GM21576 (cell line): Measurements from ENCODE around the gene SLC45A2.
"Not testable (repeated sequence)": the region's sequence is repeated elsewhere in the genome, so short reads cannot be mapped to it uniquely, and the experiment has no call there.

Experiments
- ATAC-seq: cut with Tn5 transposase; IDR thresholded peaks from one replicate; pipeline ENCODE4 v1.9.1; 2021; ENCODE audit warnings: mild to moderate bottlenecking, moderate library complexity; ENCODE audit not compliant: unreplicated experiment

SLC45A2 gene

GRCh38 chr5:33969572-33970452 lies 14.7 kb downstream of the SLC45A2 start:
- peak; percentile 82 for ATAC-seq

DNA sequence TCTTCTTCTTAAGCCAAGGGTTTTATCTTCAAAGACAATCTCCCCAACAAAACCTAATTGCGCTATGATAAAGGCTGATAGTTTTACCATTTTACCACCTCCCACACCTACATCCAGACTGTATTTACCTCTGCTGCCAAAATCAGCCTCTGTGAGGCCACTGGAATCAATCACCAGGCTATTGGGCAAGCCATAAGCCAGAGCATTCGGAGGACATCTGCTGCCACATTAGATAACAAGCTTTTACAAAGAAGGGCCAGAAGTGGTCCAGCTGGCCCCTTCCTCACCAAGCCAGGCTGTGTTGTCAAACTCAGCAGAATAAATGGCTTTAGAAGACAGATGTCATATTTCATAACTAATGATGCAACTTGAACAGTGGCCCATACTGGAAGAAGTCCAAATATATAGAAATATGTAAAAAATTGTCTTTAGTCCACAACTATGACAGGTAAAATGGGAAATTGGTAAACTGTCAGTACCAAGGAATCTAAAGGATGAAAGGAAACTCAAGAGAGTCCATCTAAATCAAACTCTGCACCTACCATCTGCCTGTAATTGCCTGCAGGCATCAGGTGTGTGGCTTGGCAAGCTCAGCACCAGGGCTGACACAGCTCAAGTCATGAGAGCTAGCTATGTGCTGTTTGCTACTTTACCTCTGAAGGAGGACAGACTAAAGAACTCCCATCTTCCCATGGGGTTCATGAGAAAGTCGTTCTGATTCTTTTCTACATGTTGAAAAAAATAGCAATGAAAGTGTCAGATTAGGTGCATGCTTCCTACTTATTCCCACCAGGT lies 16.1 kb downstream of the SLC45A2 start:
- no peak for ATAC-seq

DNA sequence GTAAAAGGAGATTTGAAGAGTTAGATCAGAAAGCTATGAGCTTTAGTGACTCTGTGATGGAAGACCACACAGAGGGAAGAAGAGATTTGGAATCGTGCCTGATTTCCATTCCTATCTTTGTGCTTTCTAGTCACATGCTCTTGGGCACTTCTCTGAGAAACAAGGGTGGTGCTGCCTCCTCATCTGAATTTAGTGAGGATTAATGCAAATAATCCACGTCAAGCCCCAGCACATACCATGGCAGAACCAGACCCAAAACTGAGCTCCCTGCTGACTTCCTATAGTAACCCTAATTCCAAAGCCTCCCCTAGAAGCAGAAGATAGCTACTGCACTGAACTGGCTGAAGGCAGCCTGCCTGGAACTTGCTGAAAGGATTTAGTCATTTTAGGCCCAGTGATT lies 17.7 kb downstream of the SLC45A2 start:
- ATAC-seq: no peak

DNA sequence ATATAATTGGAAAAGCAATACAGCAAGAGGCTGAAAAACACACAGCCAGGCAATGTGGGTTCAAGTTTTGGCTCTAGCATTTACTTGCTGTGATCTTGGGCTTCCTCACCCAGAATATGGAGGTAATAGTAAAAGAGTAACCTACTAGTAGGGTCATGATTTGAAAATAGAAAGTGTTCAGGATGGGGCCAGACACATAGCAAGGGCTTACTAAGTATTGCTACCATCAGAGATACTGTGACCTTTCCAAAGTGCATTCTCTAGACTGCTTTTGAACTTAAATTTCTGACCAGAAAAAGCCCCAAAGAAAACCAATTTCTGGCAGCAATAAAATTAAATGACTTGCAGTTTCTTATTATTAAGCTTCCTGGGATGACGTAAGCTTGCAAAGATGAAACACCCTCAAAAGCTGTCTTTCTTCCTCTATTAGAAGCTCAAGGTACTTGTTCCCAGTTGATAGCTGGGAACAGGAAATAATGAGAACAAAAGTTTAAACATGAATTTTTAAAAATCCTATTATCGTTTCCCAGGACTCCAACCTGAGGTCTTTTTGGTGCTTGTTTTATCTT lies 20.3 kb downstream of the SLC45A2 start:
- ATAC-seq: no peak

- no peak for ATAC-seq
Measured at GRCh38 chr5:33958176-33958575, 26.3 kb downstream of the SLC45A2 start.

- ATAC-seq: no peak
Measured at GRCh38 chr5:33957577-33958150, 26.8 kb downstream of the SLC45A2 start.

GRCh38 chr5:33952175-33952574 lies 32.3 kb downstream of the SLC45A2 start:
- ATAC-seq: not testable (repeated sequence)

GRCh38 chr5:33944543-33945132 lies 39.9 kb downstream of the SLC45A2 start:
- ATAC-seq: no peak

DNA sequence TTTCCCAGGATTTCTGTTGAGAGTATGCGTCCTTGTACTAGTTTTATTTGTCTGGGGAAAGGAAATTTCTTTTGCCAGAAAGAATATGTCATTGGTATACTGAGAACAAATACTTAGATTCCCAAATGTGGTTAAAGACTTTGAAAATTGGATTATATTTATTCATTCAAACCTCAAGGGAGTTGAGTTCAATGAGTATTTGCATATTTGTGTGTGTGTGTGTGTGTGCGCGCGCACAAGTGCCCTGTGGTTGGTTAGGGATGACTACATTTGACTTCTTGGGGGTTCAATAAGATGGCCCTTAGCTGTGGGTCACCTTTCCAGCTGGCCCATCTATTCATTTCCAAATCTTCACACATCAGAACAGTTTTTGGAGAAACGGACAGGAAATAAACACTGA lies 43.4 kb downstream of the SLC45A2 start:
- ATAC-seq: no peak

DNA sequence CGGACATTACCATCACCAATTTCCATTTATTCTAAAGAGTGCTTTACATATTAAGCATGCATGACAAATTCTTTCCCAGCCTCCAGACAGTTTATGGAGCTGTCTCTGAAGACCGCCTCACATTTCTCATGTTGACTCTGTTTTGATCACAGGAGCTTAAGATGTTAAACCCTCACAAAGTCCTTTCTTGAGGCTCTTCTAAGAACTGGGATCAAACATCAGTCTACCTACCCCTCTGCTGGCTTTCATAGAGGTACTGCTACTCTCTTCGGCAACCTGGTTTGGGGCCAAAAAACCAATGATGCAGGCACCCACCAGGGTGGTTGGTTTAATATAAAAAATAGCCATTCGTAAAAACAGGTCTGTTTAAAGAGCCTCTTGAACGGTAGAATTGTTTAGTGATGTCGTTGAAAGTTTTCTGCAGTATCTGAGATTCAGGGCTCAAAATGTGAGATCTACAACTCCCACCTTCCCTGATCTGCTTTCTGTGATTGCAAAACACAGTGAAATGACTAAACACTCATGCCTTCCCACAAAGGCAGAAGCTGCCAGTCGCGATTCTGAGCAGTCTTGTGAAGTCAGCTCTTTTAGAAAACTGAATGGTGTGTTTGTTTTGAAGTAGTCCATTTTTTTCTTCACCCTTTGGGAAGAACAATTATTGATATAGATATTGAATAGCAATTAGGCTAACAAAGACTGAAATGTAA lies 44.8 kb downstream of the SLC45A2 start:
- ATAC-seq: no peak

DNA sequence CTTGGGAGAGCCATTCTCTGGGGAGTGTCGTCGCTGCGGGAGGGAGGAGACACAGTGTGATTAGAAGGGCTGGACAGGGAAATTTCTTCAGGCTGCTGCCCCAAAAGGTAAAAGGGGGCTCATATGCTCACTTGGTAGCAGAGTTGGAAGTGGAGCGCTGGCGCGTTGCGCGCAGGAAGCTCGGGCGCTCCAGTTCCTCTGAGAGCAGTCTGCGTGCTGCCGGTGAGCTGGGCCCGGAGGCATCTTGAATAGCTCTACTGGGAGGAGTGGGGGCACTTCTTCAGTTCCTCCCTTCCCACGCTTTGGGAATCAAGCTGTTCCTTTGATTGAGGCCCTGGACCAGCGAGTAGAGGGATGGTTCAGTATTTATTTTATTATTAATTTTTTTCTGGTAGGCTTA lies 45.6 kb downstream of the SLC45A2 start:
- no peak for ATAC-seq

DNA sequence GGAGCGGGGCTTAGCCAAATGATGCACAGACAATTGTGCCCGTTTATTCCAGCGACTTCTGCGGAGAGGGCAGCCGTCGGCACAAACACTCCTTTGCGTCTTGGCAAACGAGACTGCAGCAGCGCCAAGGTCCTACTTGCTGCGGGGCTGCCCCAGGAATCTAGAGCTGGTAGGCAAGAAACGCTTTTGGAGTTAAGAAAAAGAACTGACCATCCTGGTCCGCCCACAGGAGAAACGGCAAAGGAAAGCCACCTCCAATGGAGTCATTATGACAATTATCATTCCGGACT lies 46.0 kb downstream of the SLC45A2 start:
- ATAC-seq: no peak

DNA sequence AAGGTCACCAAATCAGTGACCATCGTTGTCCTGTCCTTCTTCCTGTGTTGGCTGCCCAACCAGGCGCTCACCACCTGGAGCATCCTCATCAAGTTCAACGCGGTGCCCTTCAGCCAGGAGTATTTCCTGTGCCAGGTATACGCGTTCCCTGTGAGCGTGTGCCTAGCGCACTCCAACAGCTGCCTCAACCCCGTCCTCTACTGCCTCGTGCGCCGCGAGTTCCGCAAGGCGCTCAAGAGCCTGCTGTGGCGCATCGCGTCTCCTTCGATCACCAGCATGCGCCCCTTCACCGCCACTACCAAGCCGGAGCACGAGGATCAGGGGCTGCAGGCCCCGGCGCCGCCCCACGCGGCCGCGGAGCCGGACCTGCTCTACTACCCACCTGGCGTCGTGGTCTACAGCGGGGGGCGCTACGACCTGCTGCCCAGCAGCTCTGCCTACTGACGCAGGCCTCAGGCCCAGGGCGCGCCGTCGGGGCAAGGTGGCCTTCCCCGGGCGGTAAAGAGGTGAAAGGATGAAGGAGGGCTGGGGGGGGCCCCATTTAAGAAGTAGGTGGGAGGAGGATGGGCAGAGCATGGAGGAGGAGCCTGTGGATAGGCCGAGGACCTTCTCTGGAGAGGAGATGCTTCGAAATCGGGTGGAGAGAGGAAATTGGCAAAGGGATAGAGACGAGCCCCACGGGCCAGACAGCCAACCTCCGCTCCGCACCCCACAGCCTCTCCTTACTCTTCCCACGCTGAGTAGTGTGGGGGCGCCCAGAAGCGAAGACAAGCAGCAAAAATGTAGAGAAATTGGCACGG lies 46.6 kb downstream of the SLC45A2 start:
- no peak for ATAC-seq

GRCh38 chr5:33937017-33937706 lies 47.3 kb downstream of the SLC45A2 start:
- ATAC-seq: no peak

- ATAC-seq: no peak
Measured at GRCh38 chr5:33936381-33937016, 48.0 kb downstream of the SLC45A2 start, which contains the start of gene RXFP3. RXFP3 (plus strand) TSS chr5:33936386; CDS start chr5:33936741, 355 bp downstream.

DNA sequence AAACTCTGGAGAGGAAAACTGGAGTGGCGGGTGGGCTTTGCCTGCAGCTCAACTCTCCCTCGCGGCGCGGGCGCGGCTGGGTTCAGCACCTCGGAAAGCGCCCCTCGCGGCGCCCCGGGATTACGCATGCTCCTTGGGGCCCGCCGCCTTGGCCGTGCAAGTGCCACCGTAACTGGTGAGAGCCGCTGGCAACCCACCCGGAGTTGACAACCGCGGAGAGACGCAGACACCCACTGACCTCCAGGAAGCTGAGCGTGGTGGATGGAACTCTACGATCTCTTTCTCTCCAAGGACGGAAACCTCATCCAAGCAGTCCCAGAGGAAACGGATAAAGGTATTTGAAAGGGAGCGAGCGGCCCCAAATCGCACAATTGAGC lies 48.5 kb downstream of the SLC45A2 start:
- ATAC-seq: no peak

DNA sequence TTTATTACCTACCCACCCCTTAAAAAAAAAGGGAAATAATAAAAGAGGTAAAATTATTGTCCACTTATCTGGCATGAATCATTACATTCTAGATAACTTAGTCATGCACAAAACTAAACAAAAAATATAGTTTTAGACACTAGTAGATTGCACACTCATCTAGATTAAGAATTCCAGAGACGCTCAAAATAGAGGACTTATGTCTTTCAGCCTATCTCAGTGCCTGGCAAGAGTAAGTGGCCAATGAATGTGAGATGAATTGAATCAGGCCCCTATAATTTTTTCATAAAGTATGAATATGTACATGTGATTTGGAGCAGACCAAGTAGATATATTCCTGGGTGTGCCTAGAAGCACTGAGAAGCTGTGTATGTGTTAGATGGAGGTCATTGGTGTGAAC lies 50.3 kb downstream of the SLC45A2 start:
- peak; percentile 22 for ATAC-seq

DNA sequence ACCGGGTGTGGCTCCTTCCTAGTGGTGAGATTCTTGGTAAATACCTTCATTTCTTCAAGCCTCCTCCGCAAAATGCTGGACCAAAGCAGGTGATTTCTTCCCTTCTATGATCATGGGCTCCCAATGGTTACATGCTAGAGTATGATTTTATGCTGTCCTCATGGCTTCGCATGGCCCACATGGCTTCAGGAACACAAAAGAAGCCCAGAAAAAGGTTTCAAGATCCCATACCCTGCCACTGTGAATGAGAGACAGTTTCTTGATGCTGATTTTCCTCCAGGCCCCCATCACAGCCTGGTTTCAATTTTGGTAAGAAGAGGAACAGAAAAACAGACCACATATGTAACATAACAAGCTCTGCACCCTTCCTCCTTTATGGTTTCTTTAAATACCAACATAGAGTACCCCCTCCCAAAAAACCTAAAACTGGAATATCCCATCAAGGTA lies 50.7 kb downstream of the SLC45A2 start:
- peak; percentile 82 for ATAC-seq

DNA sequence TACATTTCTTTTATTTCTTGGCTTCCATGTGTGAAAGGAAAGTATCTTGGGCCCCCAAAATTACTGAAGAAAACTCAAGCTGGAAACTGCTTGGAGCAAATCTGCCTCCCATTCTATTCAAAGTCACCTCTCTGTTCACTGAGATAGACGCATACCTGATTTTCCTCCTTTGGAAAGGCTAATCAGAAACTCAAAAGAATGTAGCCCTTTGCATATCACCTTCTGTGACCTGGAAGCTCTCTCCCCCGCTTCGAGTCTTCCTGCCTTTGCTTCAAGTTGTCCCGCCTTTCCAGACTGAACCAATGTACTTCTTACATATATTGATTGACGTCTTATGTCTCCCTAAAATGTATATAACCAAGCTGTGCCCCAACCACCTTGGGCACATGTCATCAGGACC lies 53.4 kb downstream of the SLC45A2 start:
- ATAC-seq: no peak
